Left ventricle myocardium inferior (tissue), 1 donor: ENCODE data around the gene CDK14. TPM values are rescaled to one million over a fixed set of nuclear protein-coding genes. Genes with fewer than 3 reads are reported as not detected.

Experiments used
- DNase-seq: peaks from one replicate; pipeline ENCODE4 v3.0.0-alpha.2; 2020
- H3K27ac ChIP-seq: fragments of 200-600 bp; replicated peaks from 2 replicates; pipeline ENCODE4 v1.8.0; 2021
- H3K27me3 ChIP-seq: fragments of 200-600 bp; 2 replicates; pipeline ENCODE4 v1.8.0; 2021; ENCODE audit warnings: low read depth
- H3K36me3 ChIP-seq: fragments of 200-600 bp; 2 replicates; pipeline ENCODE4 v1.8.0; 2021
- H3K4me1 ChIP-seq: fragments of 200-600 bp; 2 replicates; pipeline ENCODE4 v1.8.0; 2021
- H3K4me3 ChIP-seq: fragments of 200-600 bp; 2 replicates; pipeline ENCODE4 v1.8.0; 2021; ENCODE audit warnings: mild to moderate bottlenecking, moderate library complexity
- H3K9me3 ChIP-seq: fragments of 200-600 bp; replicated peaks from 2 replicates; pipeline ENCODE4 v1.8.0; 2021
- intact Hi-C: fragments of 100-400 bp; cut with micrococcal nuclease; formaldehyde crosslinking; loops from one replicate; pipeline ENCODE4 v1.11.0; 2022
- total RNA-seq: library from RNA; stranded (reverse); fragmentation: NEBNext Ultra II Directional; extraction: Animal tissue kit (Norgen Biotek cat#: 25700); gene quantifications from one replicate; pipeline ENCODE4 v1.2.1, GENCODE V29; 2021
- TF ChIP-seq, protein P1 (sequence below): fragments of 200-600 bp; IDR thresholded peaks from 2 replicates; pipeline ENCODE4 v1.8.0; 2021; ENCODE audit warnings: antibody characterized with exemption, mild to moderate bottlenecking, borderline replicate concordance
- donor health status: DM: no; HTN: yes; CAD: no; lungs with severe emphysema.

Gene CDK14
- total RNA-seq, 1 donor from 2014 or later, result 18.7 TPM

- Histone ChIP-seq H3K36me3 (no peaks in the 10 kb centered on the region), H3K27ac (no peak overlapping the region), H3K4me1 (no peaks in the 10 kb centered on the region), H3K4me3 (no peak overlapping the region), H3K9me3 (no peaks in the 10 kb centered on the region), H3K27me3 (no peaks in the 10 kb centered on the region)
- intact Hi-C loops, result no loop called here
- TF ChIP-seq, protein P1, sequence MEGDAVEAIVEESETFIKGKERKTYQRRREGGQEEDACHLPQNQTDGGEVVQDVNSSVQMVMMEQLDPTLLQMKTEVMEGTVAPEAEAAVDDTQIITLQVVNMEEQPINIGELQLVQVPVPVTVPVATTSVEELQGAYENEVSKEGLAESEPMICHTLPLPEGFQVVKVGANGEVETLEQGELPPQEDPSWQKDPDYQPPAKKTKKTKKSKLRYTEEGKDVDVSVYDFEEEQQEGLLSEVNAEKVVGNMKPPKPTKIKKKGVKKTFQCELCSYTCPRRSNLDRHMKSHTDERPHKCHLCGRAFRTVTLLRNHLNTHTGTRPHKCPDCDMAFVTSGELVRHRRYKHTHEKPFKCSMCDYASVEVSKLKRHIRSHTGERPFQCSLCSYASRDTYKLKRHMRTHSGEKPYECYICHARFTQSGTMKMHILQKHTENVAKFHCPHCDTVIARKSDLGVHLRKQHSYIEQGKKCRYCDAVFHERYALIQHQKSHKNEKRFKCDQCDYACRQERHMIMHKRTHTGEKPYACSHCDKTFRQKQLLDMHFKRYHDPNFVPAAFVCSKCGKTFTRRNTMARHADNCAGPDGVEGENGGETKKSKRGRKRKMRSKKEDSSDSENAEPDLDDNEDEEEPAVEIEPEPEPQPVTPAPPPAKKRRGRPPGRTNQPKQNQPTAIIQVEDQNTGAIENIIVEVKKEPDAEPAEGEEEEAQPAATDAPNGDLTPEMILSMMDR, result no peak
- no peak for DNase-seq
Measured at GRCh38 chr7:91142743-91143142, 546.6 kb downstream of the CDK14 start.

DNA sequence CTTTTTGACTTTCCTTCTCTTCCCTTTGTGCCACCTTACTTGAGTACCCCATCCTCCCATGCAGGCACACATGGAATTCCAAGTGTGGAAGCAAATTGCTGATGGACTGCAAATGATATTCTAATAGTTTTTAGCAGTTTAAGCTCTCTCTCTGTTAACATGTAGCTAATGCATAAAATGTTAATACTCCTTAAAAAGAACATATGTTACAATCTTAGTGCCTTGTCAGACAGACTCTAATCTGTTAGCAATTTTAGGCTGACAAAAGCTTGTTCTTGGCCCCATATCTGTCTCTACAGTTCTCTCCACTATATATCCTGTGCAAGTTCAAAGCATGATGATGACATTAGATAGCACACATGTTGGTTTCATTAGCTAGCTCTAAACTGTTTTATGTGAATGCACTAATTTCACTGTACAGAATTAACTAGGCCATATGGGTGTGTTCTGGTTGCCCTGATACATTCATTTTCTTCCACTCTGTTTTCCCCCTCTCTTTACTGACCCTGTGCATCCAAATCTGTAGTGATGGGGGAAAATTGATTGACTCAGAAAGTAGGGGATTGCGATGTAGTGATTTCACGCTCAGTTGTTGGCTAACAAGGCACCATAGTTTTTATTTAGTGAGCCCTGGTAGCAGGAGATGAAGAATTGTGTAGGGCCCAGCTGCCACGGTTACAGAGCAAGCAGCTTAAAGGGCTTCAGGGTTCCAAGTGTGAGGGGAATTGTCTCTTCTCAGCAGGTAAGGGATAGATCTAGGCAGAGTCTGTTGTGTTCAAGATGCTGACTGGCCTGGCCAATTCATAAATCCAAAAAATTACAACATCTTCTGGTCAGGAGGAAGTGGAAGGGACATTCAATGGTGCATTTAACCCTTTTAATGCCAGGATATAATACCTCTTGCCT, 553.5 kb downstream of the CDK14 start:
- Histone ChIP-seq H3K27ac (no peak overlapping the region), H3K27me3 (no peaks in the 10 kb centered on the region), H3K4me3 (no peak overlapping the region), H3K4me1 (no peaks in the 10 kb centered on the region), H3K36me3 (no peaks in the 10 kb centered on the region), H3K9me3 (no peaks in the 10 kb centered on the region)
- TF ChIP-seq, protein P1, result no peak
- DNase-seq, result no peak
- intact Hi-C loops, result no loop called here

DNA sequence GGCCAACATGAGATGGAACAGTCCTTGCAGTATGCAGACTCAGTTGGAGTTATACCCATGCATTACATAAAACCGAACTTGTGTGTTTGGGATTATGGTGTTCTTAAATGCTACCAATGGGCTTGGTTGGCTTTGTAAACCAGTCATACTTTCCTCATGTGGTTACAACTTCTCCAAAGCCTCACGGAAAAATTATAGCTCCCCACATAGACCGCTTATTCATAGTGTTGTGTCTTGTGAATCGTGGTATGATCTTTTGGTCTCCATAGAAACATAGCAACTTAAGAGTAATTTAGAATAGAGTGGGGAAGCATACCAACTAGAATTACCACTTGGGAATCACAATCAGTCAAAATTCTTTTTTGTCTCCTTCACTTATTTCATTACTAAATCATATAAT, 555.8 kb downstream of the CDK14 start:
- H3K4me3 ChIP-seq, result no peak overlapping the region
- H3K27me3 ChIP-seq, result no peaks in the 10 kb centered on the region
- intact Hi-C loops, result no loop called here
- H3K9me3 ChIP-seq, result no peaks in the 10 kb centered on the region
- TF ChIP-seq, protein P1, result no peak
- no peaks in the 10 kb centered on the region for H3K4me1 ChIP-seq
- H3K27ac ChIP-seq, result no peak overlapping the region
- no peaks in the 10 kb centered on the region for H3K36me3 ChIP-seq
- DNase-seq, result no peak

DNA sequence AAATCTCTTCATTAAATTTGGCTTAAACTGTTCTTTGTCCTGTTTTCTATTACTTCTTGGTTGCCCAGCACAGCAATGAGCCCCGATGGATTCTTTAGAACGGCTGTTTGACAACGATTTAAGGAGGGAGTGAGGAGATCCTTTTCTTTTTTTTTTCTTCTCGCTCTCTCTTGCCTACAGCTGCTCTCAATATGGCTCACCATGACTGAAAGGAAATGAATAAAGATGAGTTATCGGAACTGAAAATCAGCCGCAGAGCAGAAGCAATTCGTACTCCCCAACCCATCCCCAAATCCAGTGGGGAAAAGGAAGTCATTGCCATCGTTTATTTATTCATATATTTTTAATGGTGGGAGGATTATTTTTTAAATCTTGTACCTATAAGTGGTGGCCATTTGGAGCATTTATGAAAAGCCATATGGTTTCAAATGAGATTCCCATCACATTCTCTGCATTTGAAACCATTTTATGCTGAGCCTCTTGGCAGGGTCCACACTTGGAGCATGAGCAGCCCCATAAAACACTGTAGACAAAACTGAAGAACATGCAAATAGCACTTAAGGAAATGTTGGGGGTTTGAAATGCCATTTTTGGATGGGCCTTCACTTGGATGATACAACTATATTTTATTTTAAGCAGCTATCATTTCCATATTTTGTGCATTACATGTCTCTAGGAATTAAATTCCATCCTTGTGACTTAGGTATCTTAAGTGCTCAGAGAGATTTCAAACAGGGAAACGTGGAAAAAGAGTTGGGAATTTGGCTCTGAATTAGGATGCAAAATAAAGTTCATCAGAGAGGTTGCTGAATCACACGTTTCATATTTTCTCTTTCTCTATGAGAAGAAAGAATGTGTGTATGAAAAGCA, 560.4 kb downstream of the CDK14 start:
- DNase-seq, result no peak
- Histone ChIP-seq H3K27me3 (no peaks in the 10 kb centered on the region), H3K4me1 (no peaks in the 10 kb centered on the region), H3K27ac (no peak overlapping the region), H3K9me3 (no peaks in the 10 kb centered on the region), H3K36me3 (no peaks in the 10 kb centered on the region), H3K4me3 (no peak overlapping the region)
- TF ChIP-seq, protein P1, result no peak
- intact Hi-C loops, result no loop called here

DNA sequence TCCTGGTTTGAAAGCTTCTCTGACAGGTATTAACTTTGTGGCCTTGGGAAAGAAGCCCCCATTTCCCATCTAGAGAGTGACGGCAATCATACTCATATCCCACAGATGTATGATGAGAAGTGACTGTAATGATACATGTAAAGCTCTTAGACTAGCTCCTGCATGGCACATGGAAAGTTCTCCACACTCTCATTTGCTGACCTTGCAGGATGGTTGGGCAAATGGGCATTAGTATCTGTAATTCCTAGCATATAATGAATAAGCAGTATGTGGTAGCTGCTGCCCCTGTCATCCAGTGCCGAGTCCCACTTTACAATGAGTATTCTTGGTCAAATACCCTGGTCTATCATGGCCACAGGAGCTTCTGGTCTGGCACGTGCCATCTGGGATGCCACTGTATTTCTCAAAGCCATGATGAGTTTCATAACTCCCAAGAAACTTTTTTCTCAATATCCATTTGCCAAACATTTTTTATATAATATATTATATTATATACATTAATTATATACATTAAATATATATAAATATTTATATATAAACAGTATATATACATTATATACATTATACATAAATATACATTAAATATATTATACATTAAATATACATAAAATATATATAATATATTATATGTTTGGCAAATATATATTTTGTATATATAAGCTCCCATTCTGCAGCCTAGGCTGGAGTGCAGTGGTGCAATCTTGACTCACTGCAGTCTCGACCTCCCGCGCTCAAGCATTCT, 561.6 kb downstream of the CDK14 start:
- Histone ChIP-seq H3K36me3 (no peaks in the 10 kb centered on the region), H3K4me3 (no peak overlapping the region)
- TF ChIP-seq, protein P1, result no peak

More for the DNA sequence above, 561.6 kb downstream of the CDK14 start:
- DNase-seq, result no peak
- Histone ChIP-seq H3K9me3 (no peaks in the 10 kb centered on the region), H3K4me1 (no peaks in the 10 kb centered on the region), H3K27me3 (no peaks in the 10 kb centered on the region), H3K27ac (no peak overlapping the region)
- intact Hi-C loops, result no loop called here
